Erythroblast (primary cell): ENCODE data around the gene CCDC80.
"Not testable (repeated sequence)": the region's sequence is repeated elsewhere in the genome, so short reads cannot be mapped to it uniquely, and the experiment has no call there.

Experiments used
- DNase-seq, 2 experiments: peaks; one replicate each; lab custom pipeline; 2025; lab: John Stamatoyannopoulos, UW
- GATA1 ChIP-seq: IDR thresholded peaks from 2 replicates; pipeline ENCODE4 v1.6.1; 2011; ENCODE audit warnings: low read depth, mild to moderate bottlenecking, control low read depth, low read length, moderate library complexity
- POLR2A ChIP-seq: IDR thresholded peaks from 2 replicates; pipeline ENCODE4 v1.6.1; 2011; ENCODE audit warnings: mild to moderate bottlenecking, low read length

CCDC80 gene

DNA sequence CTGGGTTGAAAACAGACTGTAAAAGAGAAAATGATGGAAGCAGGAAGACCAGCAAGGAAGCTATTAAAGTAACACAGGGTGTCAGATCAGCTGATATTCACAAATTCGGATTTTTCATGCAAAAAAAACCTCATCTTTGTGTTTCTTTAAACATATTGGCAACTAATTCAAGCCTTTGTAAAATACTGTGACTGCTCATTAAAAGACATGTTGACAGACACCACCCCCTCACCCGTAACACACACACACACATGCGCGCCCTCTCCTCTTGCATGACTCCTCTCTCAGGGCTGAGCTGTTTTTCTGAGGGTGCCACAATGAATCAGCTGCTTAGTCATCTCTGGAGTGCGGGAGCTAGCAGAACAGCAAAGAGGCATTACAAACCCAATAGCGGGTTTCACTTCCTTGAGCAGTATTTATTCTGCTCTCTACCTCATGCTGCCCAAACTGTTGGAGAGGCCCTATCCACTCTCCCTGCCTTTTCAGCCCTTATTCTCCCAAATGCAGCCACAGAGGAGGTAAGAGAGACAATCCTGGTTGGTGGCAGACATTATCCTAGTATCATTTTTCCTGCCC, 35.8 kb upstream of the CCDC80 start:
- TF ChIP-seq GATA1 (no peak), POLR2A (no peak)
- peak; percentile 79 to 88 for DNase-seq

DNA sequence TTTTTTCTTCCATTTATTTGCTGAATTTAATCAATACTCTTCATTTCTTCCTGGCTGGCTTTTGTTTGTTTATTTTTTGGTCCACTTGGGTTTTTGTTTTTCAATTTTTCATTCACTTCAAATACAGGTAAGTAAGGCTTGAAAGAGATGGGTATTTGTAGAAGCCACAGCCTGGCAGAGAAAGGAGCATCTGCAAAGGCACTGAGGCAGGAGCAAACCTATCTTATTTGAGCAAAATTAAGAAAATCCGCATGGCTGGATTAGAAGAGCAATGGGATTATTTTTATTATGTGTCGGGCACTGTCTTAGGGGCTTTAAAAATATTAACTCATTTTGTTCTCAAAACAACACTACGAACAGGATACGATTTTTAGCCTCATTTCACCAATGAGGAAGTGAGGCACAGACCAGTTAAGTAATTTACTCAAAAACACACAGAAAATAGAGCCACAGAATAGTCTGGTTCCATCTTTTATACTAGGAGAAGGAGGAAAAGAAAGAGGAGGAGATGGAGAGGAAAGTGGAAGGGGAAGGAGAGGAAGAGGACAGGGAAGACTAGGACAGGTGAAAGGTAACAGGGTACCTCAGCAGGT, 35.1 kb upstream of the CCDC80 start:
- TF ChIP-seq GATA1: no peak
- no peak for TF ChIP-seq POLR2A
- peak in 1 of 2 experiments; percentile 38 for DNase-seq

DNA sequence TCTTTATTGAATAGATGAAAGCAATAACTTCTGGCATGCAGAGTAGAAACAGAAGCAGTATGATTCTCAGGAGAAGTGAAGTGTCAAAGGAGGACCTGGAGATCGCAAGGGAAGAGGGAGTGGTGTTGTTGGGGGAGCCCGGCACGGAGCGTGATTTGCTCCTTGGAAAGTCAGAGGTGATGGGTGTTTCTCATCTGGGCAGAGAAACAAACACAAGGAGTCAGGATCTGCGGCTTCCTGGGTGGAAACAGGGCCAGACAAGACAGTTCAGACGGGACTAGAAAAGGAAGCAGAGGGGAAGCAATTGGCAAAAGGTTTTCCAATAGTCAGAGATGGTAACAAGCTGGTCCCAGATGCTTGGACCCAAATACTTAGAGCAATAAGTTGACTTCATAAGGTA, 34.4 kb upstream of the CCDC80 start:
- no peak for TF ChIP-seq GATA1
- TF ChIP-seq POLR2A: no peak
- DNase-seq: no peak

DNA sequence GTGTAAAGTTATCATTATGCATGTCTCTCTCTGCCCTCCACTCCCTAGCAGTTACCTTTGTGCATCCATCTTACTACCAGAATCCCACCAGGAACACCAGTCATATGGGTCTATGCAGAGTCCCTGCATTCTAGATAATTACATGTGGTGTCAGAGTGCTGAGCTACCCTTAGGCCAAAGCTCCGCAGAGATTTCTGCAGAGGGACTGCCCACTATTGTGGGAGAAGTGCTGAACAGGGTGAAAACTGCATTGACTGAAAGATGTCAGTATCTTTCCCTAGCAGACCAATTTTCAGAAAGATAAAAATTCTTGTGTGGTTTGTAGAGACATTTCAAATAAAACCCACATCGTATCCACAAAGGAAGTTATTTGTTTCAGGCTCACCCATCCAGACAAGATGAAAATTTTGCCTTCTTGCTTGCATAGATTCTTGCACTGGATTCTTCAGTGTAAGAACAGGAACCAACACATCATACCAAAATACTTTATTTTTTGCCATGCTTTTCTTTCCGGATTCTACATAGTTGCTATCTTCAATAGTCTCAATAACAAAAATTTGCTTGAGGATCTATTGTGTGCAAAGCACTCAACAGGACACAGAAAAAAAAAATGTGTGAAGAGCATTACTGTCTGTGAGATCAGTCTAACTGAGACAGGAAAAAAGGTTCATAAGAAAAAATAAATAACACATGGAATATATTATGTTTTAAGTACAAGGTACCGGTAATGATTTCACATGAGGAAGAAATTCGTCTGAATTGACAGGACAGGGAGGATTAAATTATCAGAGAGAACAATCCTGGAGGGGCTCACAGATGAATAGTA, 32.0 kb upstream of the CCDC80 start:
- TF ChIP-seq GATA1 (no peak), POLR2A (no peak)
- no peak for DNase-seq

DNA sequence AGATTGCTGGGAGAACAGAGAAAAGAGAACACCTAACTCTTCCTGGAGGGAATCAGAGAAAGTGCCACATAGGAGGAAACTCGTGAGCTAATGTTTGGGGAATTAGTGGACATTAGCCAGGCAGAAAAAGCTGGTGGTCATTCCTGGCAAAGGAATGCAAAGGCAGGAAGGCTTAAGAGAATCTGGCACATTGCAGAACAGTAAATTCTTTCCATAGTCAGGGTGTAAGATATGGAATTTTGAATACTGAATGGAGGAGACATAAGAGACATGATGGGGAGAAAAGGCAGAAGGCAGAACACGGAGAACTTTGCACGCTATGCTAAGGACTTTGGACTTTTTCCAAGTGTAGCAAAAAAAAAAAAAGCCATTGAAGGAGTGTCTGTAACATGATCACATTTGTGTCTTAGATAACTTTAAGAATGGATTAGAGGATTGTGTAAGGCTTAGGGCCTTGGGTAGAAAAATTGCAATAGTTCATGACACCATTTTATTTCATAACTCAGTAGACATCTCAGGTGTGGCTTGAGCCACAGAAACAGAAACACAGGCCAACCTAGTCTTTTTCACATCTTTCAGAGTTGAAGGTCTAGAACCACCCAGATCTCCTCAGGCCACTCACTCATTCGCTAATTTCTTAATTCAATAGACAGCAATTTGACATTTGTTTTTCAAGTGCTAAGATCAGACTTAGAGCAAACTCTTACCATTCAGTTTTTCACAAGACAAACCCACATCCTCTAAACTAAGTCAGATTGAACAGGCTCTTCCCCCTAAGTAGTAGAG, 31.2 kb upstream of the CCDC80 start:
- no peak for DNase-seq
- no peak for TF ChIP-seq GATA1
- TF ChIP-seq POLR2A: no peak

DNA sequence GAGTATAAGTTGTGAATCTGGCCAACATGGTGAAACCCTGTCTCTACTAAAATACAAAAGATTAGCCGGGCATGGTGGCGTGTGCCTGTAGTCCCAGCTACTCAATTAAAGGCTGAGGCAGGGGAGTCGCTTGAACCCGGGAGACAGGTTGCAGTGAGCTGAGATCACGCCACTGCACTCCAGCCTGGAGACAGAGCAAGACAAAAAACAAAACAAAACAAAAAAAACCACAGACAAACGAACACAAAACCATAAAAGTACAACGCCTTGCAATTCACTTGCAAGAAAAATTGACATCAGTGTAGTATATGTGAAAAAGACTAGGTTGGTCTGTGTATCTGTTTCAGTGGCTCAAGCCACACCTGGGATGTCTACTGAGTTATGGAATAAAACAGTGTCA, 29.9 kb upstream of the CCDC80 start:
- DNase-seq: no peak
- TF ChIP-seq GATA1 (no peak), POLR2A (no peak)

DNA sequence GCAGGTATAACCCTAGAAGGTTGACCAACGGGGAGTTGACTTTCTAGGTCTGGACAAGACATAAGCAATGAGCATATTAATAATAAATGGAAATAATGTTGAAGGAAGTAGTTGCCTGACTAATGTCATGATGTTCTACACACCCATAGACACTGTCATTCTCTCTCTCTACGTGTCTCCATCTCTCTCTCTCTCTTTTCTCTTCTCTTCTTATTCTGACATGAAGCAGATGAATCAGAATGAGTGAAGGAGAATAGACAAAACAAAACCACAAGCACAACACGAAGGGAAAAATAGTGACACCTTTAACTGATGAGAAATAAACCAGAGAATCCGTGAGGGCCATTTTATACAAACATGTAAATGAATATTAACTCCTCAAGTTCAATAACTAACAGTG, 26.7 kb upstream of the CCDC80 start:
- no peak for TF ChIP-seq GATA1
- TF ChIP-seq POLR2A: no peak
- no peak for DNase-seq

DNA sequence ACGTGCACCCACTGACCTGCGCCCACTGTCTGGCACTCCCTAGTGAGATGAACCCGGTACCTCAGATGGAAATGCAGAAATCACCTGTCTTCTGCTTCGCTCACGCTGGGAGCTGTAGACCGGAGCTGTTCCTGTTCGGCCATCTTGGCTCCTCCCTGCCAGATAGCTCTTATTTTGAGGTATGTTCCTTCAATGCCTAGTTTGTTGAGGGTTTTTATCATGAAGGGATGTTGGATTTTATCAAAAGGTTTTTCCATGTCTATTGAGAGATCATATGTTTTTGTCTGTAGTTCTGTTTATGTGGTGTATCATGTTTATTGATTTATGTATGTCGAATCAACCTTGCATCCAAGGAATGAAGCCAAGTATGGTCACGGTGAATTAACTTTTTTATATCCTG, 24.1 kb upstream of the CCDC80 start:
- DNase-seq: not testable (repeated sequence)

DNA sequence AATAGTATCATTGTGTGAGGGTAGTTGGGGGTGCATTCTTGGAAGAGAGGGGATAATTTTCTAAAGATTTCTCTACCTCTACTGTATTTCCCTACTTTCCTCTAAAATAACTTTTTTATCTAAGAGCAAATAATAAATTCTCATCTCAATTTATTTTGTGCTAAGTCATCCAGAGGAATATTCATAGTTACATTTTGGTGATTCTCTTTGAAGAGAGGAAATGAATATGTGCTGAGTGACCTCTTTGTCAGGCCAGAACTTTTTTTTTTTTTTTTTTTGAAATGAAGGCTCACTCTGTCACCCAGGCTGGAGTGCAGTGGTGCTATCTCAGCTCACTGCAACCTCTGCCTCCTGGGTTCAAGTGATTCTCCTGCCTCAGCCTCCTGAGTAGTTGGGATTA, 15.1 kb upstream of the CCDC80 start:
- TF ChIP-seq POLR2A (no peak), GATA1 (no peak)
- DNase-seq: no peak

DNA sequence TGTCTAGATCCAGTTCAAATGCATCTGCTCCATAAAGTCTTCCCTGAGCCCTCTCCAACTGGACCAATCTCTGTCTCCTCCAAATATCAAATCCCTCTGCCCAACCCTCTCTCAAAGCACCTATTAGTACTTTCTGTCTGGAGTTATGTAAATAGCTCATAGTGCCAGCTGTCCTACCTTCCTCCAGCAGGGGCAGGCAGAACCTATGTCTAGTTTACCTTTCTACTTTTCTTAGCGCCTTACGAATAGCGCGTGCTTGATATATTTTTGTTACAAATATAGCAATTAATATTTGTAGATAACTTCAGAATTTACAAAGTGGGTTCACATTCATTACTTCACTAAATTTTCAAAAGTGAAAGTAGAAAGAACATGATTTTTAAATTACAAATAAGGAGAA, 14.0 kb upstream of the CCDC80 start:
- TF ChIP-seq GATA1 (no peak), POLR2A (no peak)
- peak; percentile 8 to 18 for DNase-seq

DNA sequence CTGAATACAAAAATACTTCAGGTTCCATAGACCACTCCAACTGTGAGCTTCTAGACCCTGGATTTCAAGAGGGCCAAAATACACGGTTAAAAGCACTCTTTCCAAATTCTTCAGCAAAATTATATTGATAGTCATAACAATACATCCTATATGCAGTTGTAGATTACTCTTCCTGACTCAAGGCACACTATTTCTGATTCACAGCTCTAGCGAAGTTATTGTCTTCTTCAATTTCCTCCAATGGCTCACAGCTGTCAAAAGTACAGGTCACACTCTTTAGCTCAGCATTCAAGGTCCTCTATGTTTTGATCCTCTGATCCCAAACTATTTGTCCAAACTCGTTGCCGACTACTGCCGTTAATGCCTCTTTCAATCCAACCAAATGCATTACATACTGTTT, 13.5 kb upstream of the CCDC80 start:
- no peak for DNase-seq

DNA sequence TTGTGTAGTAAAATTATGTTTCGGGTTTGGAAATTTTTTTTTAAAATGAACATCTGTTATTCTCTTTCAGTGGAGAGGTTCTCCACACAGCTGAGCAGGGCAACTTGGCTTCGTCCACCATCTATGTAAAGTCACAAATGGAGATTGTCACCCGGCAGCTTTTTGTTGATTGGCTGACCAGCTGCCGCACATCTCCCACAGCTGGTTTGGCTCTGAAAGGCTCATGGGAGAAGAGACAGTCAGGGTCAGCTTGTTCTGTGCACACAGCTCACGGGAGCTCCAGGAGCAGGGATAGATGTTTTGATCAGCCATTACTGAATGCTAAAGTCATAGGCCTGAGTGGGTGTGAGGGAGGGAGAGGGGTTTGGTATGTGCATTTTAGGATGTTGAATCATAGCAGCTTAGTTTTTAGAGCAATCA, 12.9 kb upstream of the CCDC80 start:
- TF ChIP-seq GATA1 (no peak), POLR2A (no peak)
- DNase-seq: no peak

More for the DNA sequence above, 13.5 kb upstream of the CCDC80 start:
- no peak for TF ChIP-seq GATA1
- TF ChIP-seq POLR2A: no peak

DNA sequence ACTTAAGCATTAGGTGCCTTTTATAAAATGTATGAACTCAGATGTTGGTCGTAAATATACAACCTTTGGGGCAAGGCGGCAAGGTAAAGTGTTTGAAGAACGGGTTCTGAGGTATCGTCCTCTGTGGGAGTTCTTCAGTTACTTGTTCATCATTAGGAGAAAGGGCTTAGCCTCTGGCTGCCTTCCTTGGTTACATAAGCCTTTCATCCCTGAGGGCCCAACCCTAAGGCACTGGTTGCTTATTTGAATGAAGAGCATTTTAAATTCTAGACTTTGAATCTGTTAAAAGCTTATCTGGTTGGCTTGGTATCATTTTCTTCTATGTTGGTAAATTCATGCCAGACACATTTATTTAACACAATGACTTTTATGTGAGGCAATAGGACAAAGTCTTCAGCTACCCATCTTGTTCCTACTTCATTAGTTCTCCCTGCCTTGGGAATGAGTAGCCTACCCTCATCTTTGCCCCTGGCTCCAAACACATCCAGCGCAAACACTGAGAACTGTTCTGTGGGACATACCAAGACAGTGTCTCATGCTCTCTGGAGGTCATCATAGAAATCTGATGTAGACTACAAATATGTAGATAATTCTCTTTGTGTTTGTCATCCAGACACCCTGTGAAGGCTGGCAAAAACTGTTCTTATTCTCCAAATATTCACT, 12.4 kb upstream of the CCDC80 start:
- DNase-seq: no peak
- TF ChIP-seq POLR2A: no peak
- no peak for TF ChIP-seq GATA1
